ENCODE data around the gene MRPL12. TPM values are rescaled to one million over a fixed set of nuclear protein-coding genes. Genes with fewer than 3 reads are reported as not detected.

The MRPL12 gene
- total RNA-seq, 1 experiment from 2014 or later: 140 TPM

- peaks cover 4% of the 10 kb centered on the region for H3K27me3 Mint-ChIP-seq (ENCODE audit: low read depth)
- no peak overlapping the region for H3K9ac ChIP-seq (ENCODE audit: extremely low read depth, insufficient read length, low read length)
- H4K8ac ChIP-seq (replicated peaks; ENCODE audit: insufficient read length, low read depth, low read length): no peak overlapping the region
- no peak for DNase-seq
- no peak overlapping the region for H3K27ac ChIP-seq (ENCODE audit: insufficient read length, low read depth, low read length)
- H3K14ac ChIP-seq (ENCODE audit: insufficient read depth, low read length): no peak overlapping the region
- TF ChIP-seq CTCF (conservative IDR thresholded peaks at IDR 0.05): no peak
- H2BK5ac ChIP-seq (ENCODE audit: insufficient read length, low read length): no peak overlapping the region
- no peaks in the 10 kb centered on the region for H3K36me3 Mint-ChIP-seq (ENCODE audit: insufficient read depth in 1 of 3, low read depth in 3 of 3)
- H3K4ac ChIP-seq (ENCODE audit: low read depth, low read length): no peak overlapping the region
- H4K5ac ChIP-seq (ENCODE audit: insufficient read length, low read depth, low read length): no peak overlapping the region
- H2BK15ac ChIP-seq (ENCODE audit: low read depth, low read length): no peak overlapping the region
- peaks cover 8 to 11% of the 10 kb centered on the region in 2 experiments; a peak in 3 of 4 replicates for H3K4me1 Mint-ChIP-seq
- no peak overlapping the region for H3T11ph ChIP-seq (ENCODE audit: low read length)
- H2BK20ac ChIP-seq (ENCODE audit: low read depth, low read length, poor library complexity, severe bottlenecking): no peak overlapping the region
- H3K4me3 Mint-ChIP-seq: no peak overlapping the region; a peak in 1 of 5 replicates
- no peak overlapping the region for H2AK5ac ChIP-seq (ENCODE audit: insufficient read length, low read length)
- no peaks in the 10 kb centered on the region for H3K9me3 ChIP-seq (ENCODE audit: control insufficient read depth, low read depth, low read length)
- H3K79me2 ChIP-seq (ENCODE audit: insufficient read depth, low read length): no peaks in the 10 kb centered on the region
- H3K18ac ChIP-seq (ENCODE audit: insufficient read length, low read depth, low read length): no peak overlapping the region
- H3K27me3 ChIP-seq (ENCODE audit: insufficient read depth, low read length): no peaks in the 10 kb centered on the region
- no peak overlapping the region for H4K91ac ChIP-seq (ENCODE audit: insufficient read length, low read depth, low read length)
- H3K9me3 Mint-ChIP-seq: no peaks in the 10 kb centered on the region
- no peak overlapping the region for H3K23ac ChIP-seq (ENCODE audit: insufficient read length, low read depth, low read length)
- no peak overlapping the region for H3K56ac ChIP-seq (ENCODE audit: insufficient read length, low read depth, low read length)
- H3K27ac Mint-ChIP-seq: no peak overlapping the region; a peak in 1 of 7 replicates
- H3K23me2 ChIP-seq (ENCODE audit: insufficient read length, low read depth, low read length, poor library complexity, severe bottlenecking): no peaks in the 10 kb centered on the region
- no peak overlapping the region for H2BK120ac ChIP-seq (ENCODE audit: low read depth, low read length, poor library complexity, severe bottlenecking)
- H3K4me2 ChIP-seq (ENCODE audit: insufficient read depth, insufficient read length, low read length): no peak overlapping the region
- WGBS (ENCODE audit: extremely low coverage, insufficient read length, low lambda C conversion rate): no CpG with 5 or more reads among the region's 9 CpGs
- H3K79me1 ChIP-seq (ENCODE audit: insufficient read depth, low read depth, low read length, poor library complexity, severe bottlenecking): no peaks in the 10 kb centered on the region
- no peak overlapping the region for H2BK12ac ChIP-seq (ENCODE audit: insufficient read length, low read depth, low read length)
- no peaks in the 10 kb centered on the region; the same call in 1 of the 2 replicates for H3K4me1 ChIP-seq (ENCODE audit: insufficient read depth, low read length)
- H2AFZ ChIP-seq (ENCODE audit: low read length): no peak overlapping the region
- no peaks in the 10 kb centered on the region for H4K20me1 ChIP-seq (ENCODE audit: control insufficient read depth, insufficient read depth, insufficient read length)
Observed at GRCh38 chr17:81726004-81726403, 22.8 kb downstream of the MRPL12 start.

Data from H9 (cell line).